ENCODE results near the gene CRABP2.

CRABP2 gene

DNA sequence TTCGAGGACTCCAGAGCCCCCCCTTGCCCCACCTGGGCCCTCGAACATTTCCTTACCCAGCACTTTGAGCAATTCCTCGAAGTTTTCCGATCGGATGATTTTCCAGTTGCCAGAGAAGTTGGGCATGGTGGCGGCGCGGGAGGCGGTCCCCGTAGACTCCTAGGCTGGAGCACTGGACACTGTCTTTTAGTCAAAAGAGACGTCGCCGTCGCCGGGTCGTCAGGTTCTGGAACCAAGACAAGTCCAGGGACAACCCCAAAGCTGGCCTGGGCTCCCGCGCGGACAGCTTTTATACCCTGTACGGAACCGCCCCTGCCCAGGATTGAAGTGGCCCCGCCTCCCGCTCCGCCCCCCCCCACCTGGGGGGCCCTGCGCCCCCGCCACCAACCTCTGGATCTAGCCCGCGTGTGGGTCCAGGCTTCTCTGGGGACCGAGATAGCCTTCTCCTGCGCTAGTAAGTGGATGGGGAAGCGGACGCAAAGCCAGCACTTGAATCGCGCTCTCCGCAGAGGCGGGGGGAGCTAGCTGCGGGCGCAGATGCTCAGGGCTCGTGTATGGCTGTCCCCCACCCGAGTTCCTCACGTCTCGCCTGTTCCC, at the start of gene CRABP2:
TSS of gene CRABP2 (minus strand) at position 263 of the 597 bp plus-strand sequence. CDS start at position 126, 137 bp downstream.
- no peak for DNase-seq

GRCh38 chr1:156754219-156754618, 48.8 kb upstream of the CRABP2 start:
- peak; percentile 56 for DNase-seq

- DNase-seq, result peak; percentile 57
Measured at GRCh38 chr1:156752843-156753482, 47.6 kb upstream of the CRABP2 start.

DNA sequence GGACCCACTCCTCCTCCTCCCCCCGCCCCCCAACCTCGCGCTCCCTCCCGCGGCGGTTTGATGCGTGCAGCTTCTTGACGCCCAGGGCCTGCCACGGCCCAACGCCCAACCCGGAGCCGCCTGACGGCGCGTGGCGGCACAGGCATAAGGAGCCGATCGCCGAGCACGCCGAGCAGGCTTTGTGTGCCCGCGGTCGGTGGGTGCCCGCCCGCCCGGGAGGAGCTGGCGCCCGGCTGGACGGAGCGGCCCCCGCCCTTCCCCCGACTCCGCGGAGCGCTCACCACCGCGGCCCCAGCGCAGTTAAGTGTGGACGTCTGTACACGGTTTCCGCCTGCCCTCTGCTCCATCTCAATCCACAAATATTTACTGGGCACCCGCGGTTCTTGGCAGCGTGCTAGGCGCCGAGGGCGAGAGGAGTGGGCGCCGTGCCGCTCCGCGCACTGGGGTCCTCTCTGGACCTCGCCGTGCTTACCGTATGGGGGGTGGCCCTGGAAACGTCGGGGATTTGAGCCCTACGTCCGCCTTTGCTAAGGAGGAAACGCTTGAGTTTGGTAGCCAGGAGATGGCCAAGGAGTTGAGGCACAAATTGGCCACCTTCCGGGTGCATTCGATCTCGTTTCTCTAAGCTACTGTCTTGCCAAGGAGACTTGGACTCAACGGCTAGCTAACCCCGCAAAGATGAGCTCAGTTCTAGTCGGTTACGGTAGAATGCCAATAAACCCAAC, 46.5 kb upstream of the CRABP2 start:
- peak; percentile 97 for DNase-seq

GRCh38 chr1:156751451-156751756, 46.0 kb upstream of the CRABP2 start, which contains the start of gene HDGF:
Gene HDGF (minus strand): TSS chr1:156751675. CDS start chr1:156751429, 246 bp downstream.
- no peak for DNase-seq

DNA sequence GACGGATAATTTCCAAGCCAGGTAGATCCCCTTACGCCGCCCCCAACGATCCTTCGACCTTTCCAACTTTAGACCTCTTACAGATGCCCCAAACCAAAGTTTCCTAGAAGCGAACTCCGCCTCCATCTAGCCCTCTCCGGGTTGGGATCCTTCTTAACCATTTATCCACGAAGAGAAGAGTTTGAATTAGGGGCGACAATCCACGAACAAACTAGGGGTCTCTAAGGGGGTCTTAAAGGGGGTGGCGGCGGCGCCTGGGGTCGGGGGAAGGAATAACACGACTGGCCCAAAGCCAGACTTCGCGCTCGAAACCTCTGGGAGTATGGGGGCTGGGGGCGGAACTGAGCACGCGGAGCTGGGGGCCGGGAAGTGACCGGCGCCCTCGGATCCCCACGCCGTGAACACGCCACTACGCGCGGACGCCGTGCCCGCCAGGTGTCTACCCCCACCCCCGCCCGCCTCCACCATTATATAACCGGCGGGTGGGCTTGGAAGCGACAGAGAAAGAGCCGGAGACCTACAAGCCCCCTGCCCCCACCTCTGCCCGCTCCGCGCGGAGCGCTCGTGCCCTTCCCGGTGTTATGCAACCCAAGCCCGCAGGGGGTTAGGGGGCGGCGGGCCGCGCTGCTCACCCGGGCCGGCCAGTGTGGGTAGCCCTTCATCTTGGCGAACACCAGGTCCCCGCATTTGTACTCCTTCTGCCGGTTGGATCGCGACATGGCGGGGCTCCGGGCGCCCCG, 45.5 kb upstream of the CRABP2 start:
- no peak for DNase-seq

- peak; percentile 59 for DNase-seq
Measured at GRCh38 chr1:156750191-156750672, 44.8 kb upstream of the CRABP2 start.

- DNase-seq, result no peak
Measured at GRCh38 chr1:156749419-156750118, 44.2 kb upstream of the CRABP2 start.

- DNase-seq, result no peak
Measured at GRCh38 chr1:156748670-156749418, 43.5 kb upstream of the CRABP2 start.

DNA sequence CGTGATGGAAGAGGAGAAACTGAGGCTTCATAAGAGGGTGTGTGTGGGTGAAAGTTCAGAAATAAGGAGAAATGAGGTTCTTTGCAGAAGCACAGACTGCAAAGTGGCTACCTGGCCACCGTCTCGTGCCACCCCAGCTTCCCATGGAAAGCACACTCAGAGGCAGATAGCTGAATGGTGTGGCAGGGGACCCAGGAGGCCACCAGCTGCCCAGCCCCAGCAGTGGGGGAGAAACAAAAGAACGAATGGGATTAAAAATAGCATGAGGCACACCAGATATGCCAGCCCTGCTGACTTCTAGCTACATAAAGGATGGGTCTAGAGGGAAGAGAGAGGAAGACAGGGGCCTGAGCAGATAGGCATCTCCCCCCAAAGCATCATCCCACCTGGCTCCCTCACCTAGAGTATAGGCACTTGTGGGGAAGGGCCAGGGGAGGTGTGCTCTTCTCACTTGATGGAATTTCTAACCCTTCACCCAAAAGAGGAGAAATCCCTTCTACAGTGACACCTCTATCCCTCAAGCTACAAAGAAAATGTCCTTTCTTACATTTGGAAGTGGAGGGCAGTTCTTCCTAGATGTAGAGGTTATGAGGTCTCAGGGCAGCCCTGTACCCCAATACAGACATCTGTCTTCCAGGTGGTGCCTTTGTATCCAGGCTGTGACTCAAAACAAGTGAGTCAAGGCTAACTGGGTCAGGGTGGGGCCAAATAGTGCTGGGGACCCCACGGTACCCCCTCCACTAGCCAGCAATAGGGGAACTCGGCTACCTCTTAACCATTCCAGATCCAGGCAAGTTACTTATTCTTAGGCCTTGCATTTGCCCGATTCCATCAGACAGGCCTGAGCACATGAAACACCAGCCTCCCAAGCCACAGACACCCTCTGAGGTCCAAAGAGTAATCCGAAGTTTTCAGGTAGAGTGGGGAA, 42.6 kb upstream of the CRABP2 start:
- no peak for DNase-seq

DNA sequence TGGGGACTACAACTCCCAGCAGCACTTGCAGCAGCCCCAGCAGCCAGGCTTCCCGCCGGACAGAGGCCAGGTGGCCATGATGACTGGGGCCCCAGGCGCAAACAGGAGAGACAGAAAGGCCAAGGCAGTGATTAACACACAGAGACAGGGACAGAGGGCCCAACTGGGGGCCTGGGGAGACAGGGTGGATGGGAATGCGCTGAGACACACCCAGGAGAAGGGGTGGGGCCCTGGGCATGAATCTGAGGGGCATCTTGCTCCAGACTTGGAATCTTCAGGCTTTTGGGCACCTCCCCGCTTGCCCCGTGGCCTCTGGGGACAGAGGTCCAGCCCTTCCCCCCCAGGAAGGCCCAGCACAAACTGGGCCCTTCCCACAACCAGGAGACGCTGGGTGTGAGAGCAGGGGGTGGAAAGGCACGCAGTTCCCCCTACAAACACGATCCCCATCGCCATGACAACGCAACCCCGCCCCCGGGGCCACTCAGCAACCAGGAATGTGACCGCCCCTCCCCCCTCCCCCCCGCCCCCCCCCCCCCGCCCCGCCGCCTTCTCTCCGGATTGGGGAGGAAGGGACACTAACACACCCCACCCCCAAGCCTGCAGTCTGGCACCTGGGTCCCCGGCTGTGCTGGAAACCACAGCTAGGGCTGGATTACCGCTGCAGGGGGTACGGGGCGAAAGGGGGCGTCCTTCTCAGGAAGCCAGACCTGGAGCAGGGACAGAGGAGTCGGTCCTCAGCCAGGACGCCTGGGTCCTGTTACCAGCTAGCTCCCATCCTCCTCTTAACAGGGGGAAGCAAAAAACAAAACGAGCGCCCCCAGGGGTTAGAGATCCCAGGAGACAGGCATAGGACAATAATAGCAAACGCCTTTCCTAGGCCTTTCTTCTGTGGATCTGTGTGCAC, 41.6 kb upstream of the CRABP2 start:
- peak; percentile 55 for DNase-seq

GRCh38 chr1:156746406-156746727, 41.0 kb upstream of the CRABP2 start:
- DNase-seq, result peak; percentile 48

DNA sequence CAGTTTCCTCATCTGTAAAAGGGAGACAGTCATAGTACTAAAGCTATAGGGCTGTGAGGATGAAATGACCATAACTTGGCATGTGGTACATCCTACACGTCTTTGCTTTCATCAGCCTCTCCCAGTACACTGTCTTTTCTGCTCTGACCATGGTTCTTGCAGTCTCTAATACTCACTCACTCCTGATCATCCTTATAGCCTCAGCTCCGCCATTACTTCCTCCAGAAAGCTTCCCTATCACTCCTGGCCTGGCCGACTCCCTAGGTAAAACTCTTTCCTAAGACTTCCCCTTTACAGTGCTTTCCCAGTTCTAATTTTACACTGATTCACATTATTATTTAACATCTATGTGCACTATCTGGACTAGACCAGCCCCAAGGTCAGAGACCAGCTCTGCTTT, 40.5 kb upstream of the CRABP2 start:
- no peak for DNase-seq

DNA sequence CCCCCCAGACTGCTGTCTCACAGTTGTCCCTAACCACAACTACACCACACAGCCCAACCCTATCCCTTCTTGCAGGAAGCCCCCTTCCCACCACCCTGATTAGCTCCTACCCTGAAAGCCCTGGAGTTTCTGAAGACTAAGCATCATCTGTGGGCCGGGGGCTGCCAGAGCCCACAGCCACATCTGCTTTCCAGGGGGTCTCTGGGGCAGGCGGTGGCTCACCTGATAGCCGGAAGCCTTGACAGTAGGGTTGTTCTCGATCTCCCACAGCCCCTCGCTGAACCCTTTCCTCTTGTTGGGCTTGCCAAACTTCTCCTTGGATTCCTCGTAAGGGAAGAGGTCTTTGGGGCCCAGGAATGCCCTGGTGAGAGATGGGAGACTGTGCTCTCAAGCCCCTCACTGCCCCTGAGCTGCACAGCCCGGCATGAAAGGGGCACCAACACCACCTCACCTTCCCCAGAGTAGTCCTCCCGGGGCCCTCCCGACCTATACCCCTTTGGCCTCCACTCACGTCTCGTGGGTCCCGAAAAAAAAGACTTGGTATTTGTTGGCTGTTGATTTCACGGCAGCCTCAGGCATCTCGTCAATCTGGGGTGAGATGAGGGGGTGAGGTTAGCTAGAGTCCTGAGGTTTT, 39.5 kb upstream of the CRABP2 start:
- DNase-seq, result no peak

GRCh38 chr1:156744344-156744743, 39.0 kb upstream of the CRABP2 start:
- DNase-seq, result no peak

- no peak for DNase-seq
Measured at GRCh38 chr1:156743367-156744302, 38.3 kb upstream of the CRABP2 start.

GRCh38 chr1:156742801-156743200, 37.4 kb upstream of the CRABP2 start:
- DNase-seq, result no peak

DNA sequence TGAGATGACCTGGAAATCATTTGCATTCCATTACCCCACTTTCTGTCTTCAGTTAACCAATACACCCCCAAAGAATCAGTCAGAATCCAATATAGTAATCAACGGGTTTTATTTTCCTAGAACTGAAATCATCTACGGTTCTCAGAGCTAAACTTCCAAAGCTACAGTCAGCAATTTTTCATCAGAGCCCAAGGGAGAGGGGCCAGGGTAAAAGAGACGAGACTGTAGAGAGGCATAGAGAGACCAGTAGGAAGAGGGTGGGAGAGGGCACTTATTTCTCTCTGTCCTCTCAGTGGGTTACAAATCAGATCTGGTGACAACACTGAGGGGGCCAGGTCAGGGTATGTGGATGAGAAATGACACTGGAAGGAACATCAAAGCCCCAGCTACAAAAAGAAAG, 36.6 kb upstream of the CRABP2 start:
- DNase-seq, result no peak
